HEK293 (cell line): ENCODE data around the gene NDUFA3.

Experiments
- CTCF ChIA-PET: fragments of 350-600 bp; formaldehyde crosslinking; extraction: SDS; loops from one replicate; lab custom pipeline; 2021; ENCODE audit warnings: antibody characterized with exemption; lab: Yijun Ruan, JAX
- POLR2A ChIA-PET: fragments of 300-600 bp; formaldehyde crosslinking; extraction: SDS; loops from one replicate; lab custom pipeline; 2020; ENCODE audit warnings: antibody characterized with exemption, inconsistent platforms; lab: Yijun Ruan, JAX
- H3K27ac ChIP-seq: fragments of 200-500 bp; sonication (Bioruptor generic); 2 replicates; pipeline ENCODE4 v1.5.1; 2014; ENCODE audit warnings: low read depth, low read length, control low read depth, inconsistent platforms; ENCODE audit errors: extremely low read depth
- H3K36me3 ChIP-seq, 2 experiments: fragments of 200-500 bp in 1 of 2; sonication (Bioruptor generic) in 1 of 2; 1 replicate in 1 of 2; 2 replicates in 1 of 2; pipeline ENCODE4 v1.5.1; 2014 to 2017; ENCODE audit warnings: inconsistent platforms in 2 of 2, low read length in 2 of 2; ENCODE audit not compliant: control insufficient read depth in 2 of 2, insufficient read depth in 1 of 2
- H3K4me1 ChIP-seq: fragments of 200-500 bp; sonication (Bioruptor generic); 2 replicates; pipeline ENCODE4 v1.5.1; 2014; ENCODE audit warnings: mild to moderate bottlenecking, low read length, inconsistent platforms; ENCODE audit not compliant: control insufficient read depth, insufficient read depth
- H3K4me3 ChIP-seq: 2 replicates; pipeline ENCODE4 v1.5.1; 2011; ENCODE audit warnings: low read depth, mild to moderate bottlenecking, control low read depth, low read length, moderate library complexity
- H3K9me3 ChIP-seq: fragments of 200-500 bp; sonication (Bioruptor generic); 2 replicates; pipeline ENCODE4 v1.5.1; 2014; ENCODE audit warnings: low read depth, low read length, inconsistent platforms; ENCODE audit not compliant: control insufficient read depth, insufficient read depth
- BCL11B ChIP-seq: fragments of 450-650 bp; formaldehyde crosslinking; IDR thresholded peaks from 2 replicates; pipeline ENCODE4 v1.5.1; 2016; ENCODE audit warnings: low read depth, missing biosample characterization, missing genetic modification characterization
- KLF1 ChIP-seq: fragments of 450-650 bp; formaldehyde crosslinking; IDR thresholded peaks from 2 replicates; pipeline ENCODE4 v1.5.1; 2016; ENCODE audit warnings: missing biosample characterization, missing genetic modification characterization
- KLF16 ChIP-seq: fragments of 450-650 bp; formaldehyde crosslinking; IDR thresholded peaks from 2 replicates; pipeline ENCODE4 v1.5.1; 2017; ENCODE audit warnings: missing biosample characterization, missing genetic modification characterization
- ZBTB17 ChIP-seq: fragments of 450-650 bp; formaldehyde crosslinking; IDR thresholded peaks from 2 replicates; pipeline ENCODE4 v1.5.1; 2016; ENCODE audit warnings: missing biosample characterization, missing genetic modification characterization
- ZBTB20 ChIP-seq: fragments of 450-650 bp; formaldehyde crosslinking; IDR thresholded peaks from 2 replicates; pipeline ENCODE4 v1.5.1; 2016; ENCODE audit warnings: missing biosample characterization, missing genetic modification characterization
- ZBTB21 ChIP-seq: fragments of 450-650 bp; formaldehyde crosslinking; IDR thresholded peaks from 2 replicates; pipeline ENCODE4 v1.5.1; 2017; ENCODE audit warnings: missing biosample characterization, missing genetic modification characterization
- ZBTB7A ChIP-seq: fragments of 450-650 bp; formaldehyde crosslinking; IDR thresholded peaks from 2 replicates; pipeline ENCODE4 v1.5.1; 2016; ENCODE audit warnings: low read depth, missing biosample characterization, missing genetic modification characterization
- ZFP37 ChIP-seq: fragments of 450-650 bp; formaldehyde crosslinking; IDR thresholded peaks from 2 replicates; pipeline ENCODE4 v1.5.1; 2016; ENCODE audit warnings: missing biosample characterization, missing genetic modification characterization
- ZNF121 ChIP-seq: fragments of 450-650 bp; formaldehyde crosslinking; IDR thresholded peaks from 2 replicates; pipeline ENCODE4 v1.5.1; 2016; ENCODE audit warnings: missing biosample characterization, missing genetic modification characterization
- ZNF132 ChIP-seq: fragments of 450-650 bp; formaldehyde crosslinking; IDR thresholded peaks from 2 replicates; pipeline ENCODE4 v1.5.1; 2017; ENCODE audit warnings: missing biosample characterization, missing genetic modification characterization, borderline replicate concordance
- ZNF184 ChIP-seq: fragments of 450-650 bp; IDR thresholded peaks from 2 replicates; pipeline ENCODE4 v1.5.1; 2018; ENCODE audit warnings: missing biosample characterization, mild to moderate bottlenecking, missing genetic modification characterization
- ZNF292 ChIP-seq: fragments of 450-650 bp; formaldehyde crosslinking; IDR thresholded peaks from 2 replicates; pipeline ENCODE4 v1.5.1; 2016; ENCODE audit warnings: low read depth, missing biosample characterization, missing genetic modification characterization, borderline replicate concordance
- ZNF302 ChIP-seq: fragments of 450-650 bp; formaldehyde crosslinking; IDR thresholded peaks from 2 replicates; pipeline ENCODE4 v1.5.1; 2016; ENCODE audit warnings: missing biosample characterization, missing genetic modification characterization, low read depth
- ZNF350 ChIP-seq: fragments of 450-650 bp; formaldehyde crosslinking; IDR thresholded peaks from 2 replicates; pipeline ENCODE4 v1.5.0; 2017; ENCODE audit warnings: missing biosample characterization, mild to moderate bottlenecking, missing genetic modification characterization
- ZNF354C ChIP-seq: fragments of 450-650 bp; formaldehyde crosslinking; IDR thresholded peaks from 2 replicates; pipeline ENCODE4 v1.5.1; 2016; ENCODE audit warnings: missing biosample characterization, missing genetic modification characterization, low read depth, borderline replicate concordance
- ZNF555 ChIP-seq: fragments of 450-650 bp; formaldehyde crosslinking; conservative IDR thresholded peaks from 2 replicates; pipeline ENCODE4 v1.5.1; 2017; ENCODE audit warnings: missing biosample characterization, mild to moderate bottlenecking, missing genetic modification characterization, inconsistent platforms
- ZNF626 ChIP-seq: fragments of 450-650 bp; sonication (Bioruptor Pico); formaldehyde crosslinking; IDR thresholded peaks from 2 replicates; pipeline ENCODE4 v1.5.1; 2018; ENCODE audit warnings: missing biosample characterization, missing genetic modification characterization, inconsistent platforms
- ZNF654 ChIP-seq: fragments of 450-650 bp; formaldehyde crosslinking; IDR thresholded peaks from 2 replicates; pipeline ENCODE4 v1.5.1; 2016; ENCODE audit warnings: low read depth, missing biosample characterization, missing genetic modification characterization
- ZNF658 ChIP-seq: fragments of 450-650 bp; formaldehyde crosslinking; IDR thresholded peaks from 2 replicates; pipeline ENCODE4; 2016; ENCODE audit warnings: missing biosample characterization, missing genetic modification characterization
- ZNF704 ChIP-seq: fragments of 450-650 bp; formaldehyde crosslinking; IDR thresholded peaks from 2 replicates; pipeline ENCODE4 v1.5.1; 2016; ENCODE audit warnings: missing biosample characterization, missing genetic modification characterization
- TF ChIP-seq, protein P1 (sequence below): fragments of 450-650 bp; formaldehyde crosslinking; IDR thresholded peaks from 2 replicates; pipeline ENCODE4 v1.5.1; 2016; ENCODE audit warnings: missing biosample characterization, missing genetic modification characterization
- TF ChIP-seq, protein P2 (sequence below): fragments of 450-650 bp; formaldehyde crosslinking; IDR thresholded peaks from 2 replicates; pipeline ENCODE4 v1.5.1; 2016; ENCODE audit warnings: missing biosample characterization, missing genetic modification characterization
- TF ChIP-seq, protein P3 (sequence below): fragments of 450-650 bp; IDR thresholded peaks from 2 replicates; pipeline ENCODE4 v1.5.1; 2018; ENCODE audit warnings: missing biosample characterization, missing genetic modification characterization
- TF ChIP-seq, protein P4 (sequence below): fragments of 450-650 bp; formaldehyde crosslinking; IDR thresholded peaks from 2 replicates; pipeline ENCODE4 v1.5.1; 2016; ENCODE audit warnings: missing biosample characterization, missing genetic modification characterization, low read depth

The NDUFA3 gene

DNA sequence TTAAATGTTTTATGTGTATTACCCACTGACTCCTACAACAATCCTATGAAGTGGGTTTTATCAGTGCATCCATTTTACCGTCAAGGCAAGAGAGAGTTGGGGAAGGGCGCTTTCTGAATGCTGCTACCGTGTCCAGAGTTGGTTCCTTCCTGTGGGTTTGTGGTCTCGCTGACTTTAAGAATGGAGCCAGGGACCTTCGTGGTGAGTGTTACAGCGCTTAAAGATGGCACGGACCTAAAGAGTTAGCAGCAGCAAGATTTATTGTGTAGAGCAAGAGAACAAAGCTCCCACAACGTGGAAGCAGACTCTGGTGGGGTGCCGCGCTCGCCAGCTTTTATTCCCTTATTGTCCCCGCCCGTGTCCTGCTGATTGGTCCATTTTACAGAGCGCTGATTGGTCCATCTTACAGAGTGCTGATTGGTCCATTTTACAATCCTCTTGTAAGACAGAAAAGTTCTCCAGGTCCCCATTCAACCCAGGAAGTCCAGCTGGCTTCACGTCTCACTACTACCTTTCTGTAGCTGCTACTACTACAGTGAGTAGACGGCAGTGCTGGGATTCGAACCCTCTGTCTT is 8.1 kb upstream of the NDUFA3 start (continued):
- TF ChIP-seq ZBTB21 (tag by site-specific recombination) = no peak
- TF ChIP-seq ZNF132 (tag by site-specific recombination) = no peak
- no peak for TF ChIP-seq ZNF354C (tag by site-specific recombination)
- no peak for TF ChIP-seq ZNF555 (tag by site-specific recombination)

DNA sequence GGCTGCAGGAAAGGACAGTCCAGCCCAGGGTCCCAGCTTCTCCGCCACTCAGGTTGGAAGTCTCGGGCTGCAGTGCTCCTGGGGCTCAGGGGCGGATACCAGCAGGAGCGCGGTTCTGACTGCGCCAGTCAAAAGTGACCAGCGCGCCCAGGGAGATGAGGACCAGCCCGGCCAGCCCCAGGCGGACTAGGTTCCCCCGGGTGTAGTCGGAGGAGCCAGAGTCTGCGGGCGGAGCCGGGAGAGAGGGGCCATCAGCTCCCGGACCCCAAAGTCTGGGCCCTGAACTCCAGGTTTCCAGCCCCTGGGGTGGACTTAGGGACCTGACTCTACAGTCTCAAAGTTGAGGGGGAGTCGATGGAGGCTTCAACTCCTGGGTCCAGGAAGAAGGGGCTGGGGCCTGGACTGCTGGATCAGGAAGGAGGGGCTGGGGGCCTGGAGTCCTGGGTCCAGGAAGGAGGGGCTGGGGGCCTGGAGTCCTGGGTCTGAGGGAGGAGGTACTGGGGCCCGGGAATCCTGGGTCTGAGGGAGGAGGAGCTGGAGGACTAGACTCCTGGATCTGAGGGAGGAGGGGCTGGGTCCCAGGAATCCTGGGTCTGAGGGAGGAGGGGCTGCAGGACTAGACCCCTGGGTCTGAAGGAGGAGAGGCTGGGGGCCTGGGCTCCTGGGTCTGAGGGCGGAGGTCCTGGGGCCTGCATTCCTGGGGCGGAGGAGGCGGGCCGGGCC is 7.4 kb upstream of the NDUFA3 start:
- H3K27ac ChIP-seq = no peak overlapping the region; the same call in 1 of the 2 replicates
- CTCF ChIA-PET = interaction anchor here (0.5 to 1.0 kb wide), 4 partner anchors 9 to 411 kb away, joined by 3 to 4 read pairs (median 3); no protein-coding TSS in a partner anchor
- TF ChIP-seq ZBTB20 (tag by site-specific recombination) (no peak), ZNF658 (tag by site-specific recombination) (no peak), ZNF704 (tag by site-specific recombination) (no peak), BCL11B (tag by site-specific recombination) (no peak), ZNF302 (tag by site-specific recombination) (no peak), ZNF626 (tag by site-specific recombination) (no peak), ZBTB7A (tag by site-specific recombination) (no peak), ZBTB17 (no peak), ZFP37 (no peak), KLF1 (no peak), KLF16 (tag by site-specific recombination) (no peak), ZNF350 (tag by site-specific recombination) (no peak), ZNF292 (tag by site-specific recombination) (no peak), ZNF184 (no peak), ZNF121 (tag by site-specific recombination) (no peak), ZNF654 (tag by site-specific recombination) (no peak)
- TF ChIP-seq, protein P1, sequence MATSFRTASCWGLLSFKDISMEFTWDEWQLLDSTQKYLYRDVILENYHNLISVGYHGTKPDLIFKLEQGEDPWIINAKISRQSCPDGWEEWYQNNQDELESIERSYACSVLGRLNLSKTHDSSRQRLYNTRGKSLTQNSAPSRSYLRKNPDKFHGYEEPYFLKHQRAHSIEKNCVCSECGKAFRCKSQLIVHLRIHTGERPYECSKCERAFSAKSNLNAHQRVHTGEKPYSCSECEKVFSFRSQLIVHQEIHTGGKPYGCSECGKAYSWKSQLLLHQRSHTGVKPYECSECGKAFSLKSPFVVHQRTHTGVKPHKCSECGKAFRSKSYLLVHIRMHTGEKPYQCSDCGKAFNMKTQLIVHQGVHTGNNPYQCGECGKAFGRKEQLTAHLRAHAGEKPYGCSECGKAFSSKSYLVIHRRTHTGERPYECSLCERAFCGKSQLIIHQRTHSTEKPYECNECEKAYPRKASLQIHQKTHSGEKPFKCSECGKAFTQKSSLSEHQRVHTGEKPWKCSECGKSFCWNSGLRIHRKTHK (tag by site-specific recombination) = no peak
- TF ChIP-seq, protein P2, sequence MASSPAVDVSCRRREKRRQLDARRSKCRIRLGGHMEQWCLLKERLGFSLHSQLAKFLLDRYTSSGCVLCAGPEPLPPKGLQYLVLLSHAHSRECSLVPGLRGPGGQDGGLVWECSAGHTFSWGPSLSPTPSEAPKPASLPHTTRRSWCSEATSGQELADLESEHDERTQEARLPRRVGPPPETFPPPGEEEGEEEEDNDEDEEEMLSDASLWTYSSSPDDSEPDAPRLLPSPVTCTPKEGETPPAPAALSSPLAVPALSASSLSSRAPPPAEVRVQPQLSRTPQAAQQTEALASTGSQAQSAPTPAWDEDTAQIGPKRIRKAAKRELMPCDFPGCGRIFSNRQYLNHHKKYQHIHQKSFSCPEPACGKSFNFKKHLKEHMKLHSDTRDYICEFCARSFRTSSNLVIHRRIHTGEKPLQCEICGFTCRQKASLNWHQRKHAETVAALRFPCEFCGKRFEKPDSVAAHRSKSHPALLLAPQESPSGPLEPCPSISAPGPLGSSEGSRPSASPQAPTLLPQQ (tag by site-specific recombination) = no peak
- TF ChIP-seq, protein P3, sequence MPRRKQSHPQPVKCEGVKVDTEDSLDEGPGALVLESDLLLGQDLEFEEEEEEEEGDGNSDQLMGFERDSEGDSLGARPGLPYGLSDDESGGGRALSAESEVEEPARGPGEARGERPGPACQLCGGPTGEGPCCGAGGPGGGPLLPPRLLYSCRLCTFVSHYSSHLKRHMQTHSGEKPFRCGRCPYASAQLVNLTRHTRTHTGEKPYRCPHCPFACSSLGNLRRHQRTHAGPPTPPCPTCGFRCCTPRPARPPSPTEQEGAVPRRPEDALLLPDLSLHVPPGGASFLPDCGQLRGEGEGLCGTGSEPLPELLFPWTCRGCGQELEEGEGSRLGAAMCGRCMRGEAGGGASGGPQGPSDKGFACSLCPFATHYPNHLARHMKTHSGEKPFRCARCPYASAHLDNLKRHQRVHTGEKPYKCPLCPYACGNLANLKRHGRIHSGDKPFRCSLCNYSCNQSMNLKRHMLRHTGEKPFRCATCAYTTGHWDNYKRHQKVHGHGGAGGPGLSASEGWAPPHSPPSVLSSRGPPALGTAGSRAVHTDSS (tag by site-specific recombination) = no peak
- TF ChIP-seq, protein P4, sequence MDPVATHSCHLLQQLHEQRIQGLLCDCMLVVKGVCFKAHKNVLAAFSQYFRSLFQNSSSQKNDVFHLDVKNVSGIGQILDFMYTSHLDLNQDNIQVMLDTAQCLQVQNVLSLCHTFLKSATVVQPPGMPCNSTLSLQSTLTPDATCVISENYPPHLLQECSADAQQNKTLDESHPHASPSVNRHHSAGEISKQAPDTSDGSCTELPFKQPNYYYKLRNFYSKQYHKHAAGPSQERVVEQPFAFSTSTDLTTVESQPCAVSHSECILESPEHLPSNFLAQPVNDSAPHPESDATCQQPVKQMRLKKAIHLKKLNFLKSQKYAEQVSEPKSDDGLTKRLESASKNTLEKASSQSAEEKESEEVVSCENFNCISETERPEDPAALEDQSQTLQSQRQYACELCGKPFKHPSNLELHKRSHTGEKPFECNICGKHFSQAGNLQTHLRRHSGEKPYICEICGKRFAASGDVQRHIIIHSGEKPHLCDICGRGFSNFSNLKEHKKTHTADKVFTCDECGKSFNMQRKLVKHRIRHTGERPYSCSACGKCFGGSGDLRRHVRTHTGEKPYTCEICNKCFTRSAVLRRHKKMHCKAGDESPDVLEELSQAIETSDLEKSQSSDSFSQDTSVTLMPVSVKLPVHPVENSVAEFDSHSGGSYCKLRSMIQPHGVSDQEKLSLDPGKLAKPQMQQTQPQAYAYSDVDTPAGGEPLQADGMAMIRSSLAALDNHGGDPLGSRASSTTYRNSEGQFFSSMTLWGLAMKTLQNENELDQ (tag by site-specific recombination) = no peak
- H3K36me3 ChIP-seq = no peaks in the 10 kb centered on the region
- POLR2A ChIA-PET = interaction anchor here (0.6 to 1.2 kb wide), 3 partner anchors 20 to 293 kb away, joined by 3 to 5 read pairs (median 3); partner anchors contain the start of genes CNOT3, PRPF31 and TFPT
- H3K4me1 ChIP-seq = no peaks in the 10 kb centered on the region
- no peaks in the 10 kb centered on the region for H3K9me3 ChIP-seq
- peak overlapping the region; percentile 8; the same call in 1 of the 2 replicates for H3K4me3 ChIP-seq
